CD4-positive, alpha-beta memory T cell (primary cell): Measurements from ENCODE around the gene PEX14. TPM values are rescaled to one million over a fixed set of nuclear protein-coding genes. Genes with fewer than 3 reads are reported as not detected.
A peak's percentile ranks its signal among the peaks of the same experiment; 100 is the strongest.

Experiments
- CTCF ChIA-PET: fragments of 350-600 bp; sonication (Branson Sonifier 250); formaldehyde crosslinking; loops from one replicate; lab custom pipeline; 2021; ENCODE audit warnings: inconsistent platforms; ENCODE audit not compliant: partially characterized antibody; lab: Charles Lee
- POLR2A ChIA-PET: fragments of 350-600 bp; sonication (Branson Sonifier 250); formaldehyde crosslinking; loops from one replicate; lab custom pipeline; 2021; ENCODE audit not compliant: partially characterized antibody; lab: Charles Lee
- DNase-seq, 5 donors: peaks; one replicate each; pipeline versions ENCODE4 v3.0.0 to v3.0.0-alpha.2; 2020 to 2022; ENCODE audit warnings: mixed read lengths in 1 of 5
- H3K27ac ChIP-seq: one replicate; pipeline ENCODE4 v1.7.0; 2013; ENCODE audit warnings: low read depth, low read length
- H3K27me3 ChIP-seq: 2 replicates; pipeline ENCODE4 v1.7.0; 2013; ENCODE audit warnings: mild to moderate bottlenecking, low read length, moderate library complexity; ENCODE audit not compliant: insufficient read depth
- H3K36me3 ChIP-seq: 2 replicates; pipeline ENCODE4 v1.7.0; 2013; ENCODE audit warnings: mild to moderate bottlenecking, low read length, moderate library complexity; ENCODE audit not compliant: insufficient read depth
- H3K4me1 ChIP-seq: 2 replicates; pipeline ENCODE4 v1.7.0; 2013; ENCODE audit warnings: mild to moderate bottlenecking, low read length, moderate library complexity; ENCODE audit not compliant: insufficient read depth
- H3K4me3 ChIP-seq, 2 donors: one replicate each; pipeline ENCODE4 v1.7.0; 2013; ENCODE audit warnings: low read length in 2 of 2, mild to moderate bottlenecking in 1 of 2
- H3K9me3 ChIP-seq, 2 donors: one replicate each; pipeline ENCODE4 v1.7.0; 2013; ENCODE audit warnings: low read length in 2 of 2, control low read depth in 1 of 2; ENCODE audit not compliant: control insufficient read depth in 1 of 2
- H3K27ac Mint-ChIP-seq, 7 donors: one replicate each; pipeline ENCODE4 v1.8.0; 2020 to 2021; ENCODE audit warnings: mixed read lengths in 7 of 7, mild to moderate bottlenecking in 6 of 7, inconsistent platforms in 3 of 7, moderate library complexity in 3 of 7
- H3K27me3 Mint-ChIP-seq, 2 donors: one replicate each; pipeline ENCODE4 v1.8.0; 2020 to 2021; ENCODE audit warnings: mixed read lengths in 2 of 2
- H3K36me3 Mint-ChIP-seq, 2 donors: one replicate each; pipeline ENCODE4 v1.8.0; 2020 to 2021; ENCODE audit warnings: mixed read lengths in 2 of 2, inconsistent platforms in 1 of 2, mild to moderate bottlenecking in 1 of 2
- H3K4me1 Mint-ChIP-seq, 4 donors: one replicate each; pipeline ENCODE4 v1.8.0; 2020 to 2021; ENCODE audit warnings: mixed read lengths in 4 of 4, mild to moderate bottlenecking in 1 of 4
- H3K4me3 Mint-ChIP-seq, 8 donors: one replicate each; pipeline ENCODE4 v1.8.0; 2020 to 2021; ENCODE audit warnings: mixed read lengths in 8 of 8, mild to moderate bottlenecking in 7 of 8, moderate library complexity in 6 of 8, inconsistent platforms in 3 of 8
- H3K9me3 Mint-ChIP-seq, 8 donors: one replicate each; pipeline ENCODE4 v1.8.0; 2020 to 2021; ENCODE audit warnings: mixed read lengths in 8 of 8, mild to moderate bottlenecking in 5 of 8, inconsistent platforms in 3 of 8, moderate library complexity in 1 of 8
- intact Hi-C: fragments of 100-400 bp; cut with micrococcal nuclease; formaldehyde crosslinking; loops from one replicate; pipeline ENCODE4 v1.15.1; 2023
- polyA plus RNA-seq, 2 donors: library from polyadenylated mRNA; unstranded; fragments of 300-500 nt; fragmentation: Illumina TruSeq; gene quantifications; one replicate each; pipeline ENCODE4 v1.2.3, GENCODE V29; 2021
- total RNA-seq, 2 experiments: library from RNA; stranded (reverse); gene quantifications; one replicate each; pipeline ENCODE4 v1.2.3, GENCODE V29; 2021

PEX14 gene
- total and polyA plus RNA-seq, 4 experiments from 2014 or later = 3.1 to 16.1 (median 9.9) TPM

DNA sequence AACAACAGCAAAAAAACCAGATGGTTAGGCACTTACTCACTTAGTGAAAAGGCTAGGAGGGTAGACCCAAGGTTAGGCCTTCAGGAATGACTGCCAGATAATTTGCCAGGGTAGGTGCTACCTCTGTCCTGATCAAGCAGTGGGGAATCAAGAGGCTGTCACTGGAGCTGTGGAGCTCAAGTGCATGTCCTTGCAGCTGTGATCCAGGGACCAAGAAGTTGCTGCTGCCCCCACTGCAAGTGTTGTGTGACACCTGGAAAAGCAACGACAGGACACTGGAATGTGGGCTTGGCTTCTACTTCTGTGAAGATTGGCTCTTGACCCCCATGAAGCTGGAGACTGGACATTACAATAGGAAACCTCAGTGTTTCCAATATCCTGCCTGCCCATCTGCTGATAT, 72.1 kb downstream of the PEX14 start:
- intact Hi-C loops = no loop called here
- POLR2A ChIA-PET = no interaction called here
- peaks cover 19% of the 10 kb centered on the region for H3K4me1 ChIP-seq

DNA sequence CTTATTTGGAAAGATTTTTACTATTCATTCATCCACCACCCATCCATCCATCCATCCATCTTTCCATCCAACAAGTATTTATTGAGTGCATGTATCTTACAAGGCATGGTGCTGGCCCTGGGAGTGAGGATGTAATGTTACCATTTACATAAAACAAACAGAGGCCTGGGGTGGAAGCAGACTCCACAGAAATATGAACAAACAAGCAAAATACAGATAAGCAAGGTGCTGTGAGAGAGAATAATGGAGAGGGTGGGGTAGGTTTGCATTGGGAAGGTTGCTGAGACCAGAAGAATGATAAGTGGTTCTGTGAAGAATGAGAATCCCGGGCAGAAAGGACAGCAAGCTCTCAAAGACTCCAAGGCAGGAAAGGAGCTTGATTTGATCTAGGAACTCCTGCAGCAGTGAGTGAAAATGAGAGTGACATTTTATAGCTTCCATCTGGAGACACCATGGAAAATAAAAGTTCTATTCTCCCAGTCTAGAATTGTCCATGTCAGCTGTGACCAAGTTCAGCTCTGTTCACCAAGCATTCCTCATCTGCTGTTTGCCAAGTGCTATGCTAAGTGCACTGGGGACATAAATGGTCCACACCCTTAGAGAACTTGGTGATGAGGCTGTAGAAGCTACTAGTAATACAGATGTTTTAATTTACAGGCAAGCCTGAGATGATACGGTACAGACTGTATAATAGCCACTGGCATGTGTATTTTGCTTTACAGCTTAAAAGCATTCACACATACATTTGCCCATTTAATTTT, 75.3 kb downstream of the PEX14 start:
- Mint-ChIP-seq H3K4me3 (no peak overlapping the region), H3K27ac (peak overlapping the region in 1 of 7 donors; percentile 19), H3K9me3 (no peaks in the 10 kb centered on the region), H3K36me3 (peaks cover 4 to 8% of the 10 kb centered on the region in 2 donors), H3K27me3 (no peaks in the 10 kb centered on the region), H3K4me1 (peaks cover 6 to 15% (median 11%) of the 10 kb centered on the region in 4 donors)
- H3K27ac ChIP-seq = no peak overlapping the region
- no peaks in the 10 kb centered on the region for H3K36me3 ChIP-seq
- H3K4me1 ChIP-seq = peaks cover under 1% of the 10 kb centered on the region
- ChIA-PET CTCF (no interaction called here), POLR2A (no interaction called here)
- intact Hi-C loops = no loop called here
- no peak overlapping the region for H3K4me3 ChIP-seq
- H3K27me3 ChIP-seq = no peaks in the 10 kb centered on the region
- no peaks in the 10 kb centered on the region for H3K9me3 ChIP-seq
- DNase-seq = no peak

More for the DNA sequence above, 72.1 kb downstream of the PEX14 start:
- DNase-seq = no peak
- no peak overlapping the region for H3K4me3 Mint-ChIP-seq
- CTCF ChIA-PET = no interaction called here
- no peaks in the 10 kb centered on the region for H3K9me3 ChIP-seq
- no peak overlapping the region for H3K27ac Mint-ChIP-seq
- H3K4me3 ChIP-seq = no peak overlapping the region
- no peaks in the 10 kb centered on the region for H3K9me3 Mint-ChIP-seq
- no peaks in the 10 kb centered on the region for H3K27me3 Mint-ChIP-seq
- peaks cover 23 to 32% (median 26%) of the 10 kb centered on the region in 4 donors for H3K4me1 Mint-ChIP-seq
- no peaks in the 10 kb centered on the region for H3K36me3 ChIP-seq
- no peak overlapping the region for H3K27ac ChIP-seq
- H3K36me3 Mint-ChIP-seq = peaks cover 12 to 20% of the 10 kb centered on the region in 2 donors
- H3K27me3 ChIP-seq = no peaks in the 10 kb centered on the region

DNA sequence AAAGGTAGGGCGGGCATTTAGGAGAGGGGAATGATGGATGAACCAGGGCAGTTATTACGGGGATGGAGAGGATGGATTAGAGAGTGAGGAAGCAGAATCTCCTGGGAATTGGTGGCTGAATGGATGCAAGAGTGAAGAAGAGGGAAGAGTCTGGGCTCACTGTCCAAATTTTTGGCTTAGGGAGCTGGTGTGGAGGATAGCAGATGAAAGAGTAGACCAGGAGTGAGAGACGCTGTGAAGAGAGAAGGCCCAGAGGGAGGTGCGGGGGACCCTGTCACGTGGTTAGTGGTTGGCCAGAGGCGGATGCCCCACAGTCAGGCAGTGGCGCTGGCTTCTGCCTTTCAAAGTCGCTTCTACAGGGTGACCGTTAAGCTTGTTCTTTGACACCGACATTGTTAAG, 78.4 kb downstream of the PEX14 start:
- ChIA-PET CTCF (no interaction called here), POLR2A (no interaction called here)
- intact Hi-C loops = no loop called here

DNA sequence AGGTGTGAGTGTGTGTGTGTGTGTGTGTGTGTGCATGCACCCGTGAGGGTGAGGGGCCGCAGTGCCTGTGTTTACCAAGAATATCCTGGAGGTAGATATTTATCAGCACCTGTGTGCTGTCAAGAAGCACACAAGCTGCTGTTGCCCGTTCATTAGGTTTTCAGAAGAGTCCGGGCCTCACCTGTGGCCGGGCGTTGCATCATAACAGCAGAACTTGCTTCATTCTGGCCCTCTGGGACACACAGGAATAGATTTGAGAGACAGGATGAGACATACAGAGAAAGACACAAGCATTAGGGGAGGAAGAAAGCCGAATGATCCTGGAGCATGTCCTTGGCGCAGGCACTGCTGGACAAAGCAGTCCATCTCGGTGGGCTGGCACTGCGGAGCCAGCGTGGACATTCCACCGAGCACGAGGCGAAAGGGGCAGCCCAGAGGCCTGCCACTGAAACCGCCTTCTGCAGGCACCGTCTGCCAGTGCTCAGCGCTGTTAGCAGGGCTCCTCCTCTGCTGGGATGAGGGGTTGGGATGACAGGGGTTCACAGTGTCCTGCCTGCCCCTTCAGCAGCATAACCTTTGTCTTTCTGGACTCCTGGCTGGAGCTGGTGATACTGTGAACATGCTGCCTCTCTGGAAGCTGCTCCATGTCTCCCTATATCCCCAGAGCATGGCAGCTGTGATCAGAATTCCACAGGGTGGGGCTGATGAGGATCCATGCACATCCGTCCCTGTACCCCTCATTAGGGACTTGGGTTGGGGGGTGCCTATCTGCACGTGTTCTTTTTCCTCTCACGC, 81.1 kb downstream of the PEX14 start:
- Mint-ChIP-seq H3K36me3 (peaks cover 0 to under 1% of the 10 kb centered on the region in 2 donors), H3K27me3 (no peaks in the 10 kb centered on the region), H3K4me3 (no peak overlapping the region), H3K9me3 (no peaks in the 10 kb centered on the region), H3K4me1 (peaks cover 4 to 9% (median 8%) of the 10 kb centered on the region in 4 donors), H3K27ac (peak overlapping the region in 2 of 7 donors; percentile 43 to 73)
- ChIA-PET POLR2A (no interaction called here), CTCF (interaction anchor here (0.9 kb wide), 1 partner anchor 49 kb away, joined by 3 read pairs; no protein-coding TSS in a partner anchor)
- intact Hi-C loops = no loop called here
- Histone ChIP-seq H3K9me3 (no peaks in the 10 kb centered on the region), H3K4me1 (no peaks in the 10 kb centered on the region), H3K4me3 (no peak overlapping the region), H3K27ac (no peak overlapping the region), H3K27me3 (no peaks in the 10 kb centered on the region), H3K36me3 (no peaks in the 10 kb centered on the region)
- DNase-seq = no peak

More for the DNA sequence above, 78.4 kb downstream of the PEX14 start:
- H3K9me3 ChIP-seq = no peaks in the 10 kb centered on the region
- H3K27me3 ChIP-seq = no peaks in the 10 kb centered on the region
- Mint-ChIP-seq H3K36me3 (peaks cover 3 to 6% of the 10 kb centered on the region in 2 donors), H3K27ac (peak overlapping the region in 2 of 7 donors; percentile 43 to 57), H3K4me3 (no peak overlapping the region), H3K27me3 (no peaks in the 10 kb centered on the region), H3K4me1 (peaks cover 5 to 14% (median 11%) of the 10 kb centered on the region in 4 donors), H3K9me3 (no peaks in the 10 kb centered on the region)
- H3K4me1 ChIP-seq = no peaks in the 10 kb centered on the region
- H3K36me3 ChIP-seq = no peaks in the 10 kb centered on the region
- no peak overlapping the region for H3K4me3 ChIP-seq
- H3K27ac ChIP-seq = no peak overlapping the region
- no peak for DNase-seq

DNA sequence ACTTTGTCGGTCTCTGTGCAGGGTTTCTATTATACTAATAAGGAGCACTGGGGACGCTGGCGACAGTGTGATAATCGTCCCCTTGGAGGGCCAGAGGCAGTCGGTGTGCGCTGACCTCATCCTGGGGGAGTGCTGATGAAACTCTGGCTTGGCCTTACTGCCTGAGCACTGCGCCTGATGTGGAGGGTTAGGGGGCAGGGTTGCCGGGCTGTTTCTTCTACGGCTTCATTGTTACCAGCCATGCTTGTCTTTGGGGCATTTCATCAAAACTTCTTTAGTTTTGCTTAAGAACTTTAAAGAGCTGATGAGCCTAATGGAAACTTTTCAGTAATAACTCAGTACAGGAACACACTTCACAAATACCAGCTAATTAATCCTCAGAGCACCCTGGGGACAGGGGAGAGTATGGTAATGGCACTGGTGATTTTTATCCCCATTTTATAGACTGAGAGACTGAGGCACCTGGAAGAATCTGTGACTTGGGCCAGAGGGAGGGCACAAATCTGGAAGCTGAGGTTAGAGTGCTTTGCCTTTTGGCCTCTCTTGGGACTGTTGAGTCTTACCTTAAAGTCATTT, 81.8 kb downstream of the PEX14 start:
- H3K36me3 Mint-ChIP-seq = peaks cover 0 to 3% of the 10 kb centered on the region in 2 donors
- peak overlapping the region in 5 of 7 donors; percentile 9 to 82 (median 52) for H3K27ac Mint-ChIP-seq
- H3K36me3 ChIP-seq = no peaks in the 10 kb centered on the region
- H3K9me3 Mint-ChIP-seq = no peaks in the 10 kb centered on the region
- H3K27me3 Mint-ChIP-seq = no peaks in the 10 kb centered on the region
- H3K4me3 Mint-ChIP-seq = no peak overlapping the region
- no peak overlapping the region for H3K4me3 ChIP-seq
- POLR2A ChIA-PET = no interaction called here
- H3K27ac ChIP-seq = no peak overlapping the region
- no peaks in the 10 kb centered on the region for H3K9me3 ChIP-seq
- no peak for DNase-seq
- intact Hi-C loops = no loop called here
- no peaks in the 10 kb centered on the region for H3K4me1 ChIP-seq
- CTCF ChIA-PET = no interaction called here
- peaks cover 6 to 10% (median 8%) of the 10 kb centered on the region in 4 donors for H3K4me1 Mint-ChIP-seq
- H3K27me3 ChIP-seq = no peaks in the 10 kb centered on the region

DNA sequence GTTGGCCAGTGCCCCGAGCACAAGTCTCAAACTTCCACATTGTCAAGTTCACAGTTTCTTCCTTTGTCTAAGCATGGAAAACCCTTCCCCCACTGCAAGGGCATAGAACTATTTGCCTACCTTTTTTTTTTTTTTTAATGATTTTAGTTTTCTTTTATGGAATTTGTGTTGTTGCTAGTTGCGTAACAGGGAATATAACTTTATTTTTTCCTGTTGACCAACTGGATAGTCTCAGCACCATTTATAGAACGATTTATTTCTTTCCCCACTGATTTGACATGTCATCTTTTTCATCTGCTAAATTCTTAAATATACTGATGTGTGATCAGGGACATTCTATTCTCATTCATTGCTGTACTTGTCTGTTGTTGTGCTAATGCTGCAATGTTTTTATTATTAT, 83.0 kb downstream of the PEX14 start:
- no peak overlapping the region for H3K27ac Mint-ChIP-seq

DNA sequence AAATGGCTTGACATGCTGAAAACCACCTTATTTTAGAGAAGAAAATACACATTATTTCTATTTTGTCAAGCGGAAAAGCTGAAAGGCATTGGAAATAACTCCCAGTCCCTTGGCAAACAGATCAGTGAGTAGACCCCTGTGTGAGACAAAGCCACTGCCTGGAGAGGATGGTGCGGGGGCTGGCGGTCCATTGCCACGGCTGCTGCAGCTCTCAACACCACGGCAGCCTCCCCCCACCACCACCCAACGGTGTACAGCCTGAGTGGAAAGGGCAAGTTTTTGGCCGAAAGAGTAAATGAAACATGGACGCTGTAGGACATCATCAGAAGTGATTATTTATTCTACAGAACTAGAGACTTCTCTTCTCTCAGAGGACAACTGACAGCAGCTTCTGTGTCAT, 84.6 kb downstream of the PEX14 start:
- POLR2A ChIA-PET = no interaction called here
- H3K27ac ChIP-seq = no peak overlapping the region
- intact Hi-C loops = no loop called here
- CTCF ChIA-PET = interaction anchor here (1.2 kb wide), 1 partner anchor 11 kb away, joined by 3 read pairs; no protein-coding TSS in a partner anchor
- Mint-ChIP-seq H3K4me3 (no peak overlapping the region), H3K36me3 (peaks cover 2 to 15% of the 10 kb centered on the region in 2 donors), H3K27me3 (no peaks in the 10 kb centered on the region), H3K27ac (peak overlapping the region in 1 of 7 donors; percentile 66), H3K4me1 (peaks cover 0 to 17% (median 4%) of the 10 kb centered on the region in 4 donors), H3K9me3 (peaks cover 0 to 11% (median 6%) of the 10 kb centered on the region in 8 donors)
- H3K4me3 ChIP-seq = no peak overlapping the region
- H3K4me1 ChIP-seq = no peaks in the 10 kb centered on the region
- no peaks in the 10 kb centered on the region for H3K36me3 ChIP-seq
- no peaks in the 10 kb centered on the region for H3K27me3 ChIP-seq
- no peaks in the 10 kb centered on the region for H3K9me3 ChIP-seq
- DNase-seq = no peak

More for the DNA sequence above, 83.0 kb downstream of the PEX14 start:
- no peaks in the 10 kb centered on the region for H3K27me3 ChIP-seq
- H3K9me3 Mint-ChIP-seq = no peaks in the 10 kb centered on the region
- no peak overlapping the region for H3K4me3 ChIP-seq
- intact Hi-C loops = no loop called here
- ChIA-PET CTCF (no interaction called here), POLR2A (interaction anchor here (0.6 kb wide), 1 partner anchor 40 kb away, joined by 3 read pairs; no protein-coding TSS in a partner anchor)
- peaks cover 5 to 17% (median 9%) of the 10 kb centered on the region in 4 donors for H3K4me1 Mint-ChIP-seq
- H3K27me3 Mint-ChIP-seq = no peaks in the 10 kb centered on the region
- no peaks in the 10 kb centered on the region for H3K36me3 ChIP-seq
- peaks cover 0 to 7% of the 10 kb centered on the region in 2 donors for H3K36me3 Mint-ChIP-seq
- no peaks in the 10 kb centered on the region for H3K9me3 ChIP-seq
- no peak for DNase-seq
- H3K4me3 Mint-ChIP-seq = no peak overlapping the region
- H3K4me1 ChIP-seq = no peaks in the 10 kb centered on the region
- H3K27ac ChIP-seq = no peak overlapping the region
